ENCODE data around the gene MAT1A.

GRCh38 chr10:80272793-80273522 is 16.5 kb downstream of the MAT1A start:
- no peak for TF ChIP-seq CTCF (IDR thresholded peaks at IDR 0.05)
- TF ChIP-seq EP300 (IDR thresholded peaks at IDR 0.05) = no peak
